Spleen (tissue), 7 donors: Measurements from ENCODE around the gene NAT14.

Experiments used
- CTCF ChIP-seq, 11 experiments: fragments of 200-600 bp in 7 of 11; fragments of 450-650 bp in 4 of 11; sonication (generic) in 4 of 11; IDR thresholded peaks in 8 of 11; conservative IDR thresholded peaks in 3 of 11; 1 replicate in 7 of 11; 2 replicates in 4 of 11; pipeline versions ENCODE4 v1.4.0 to v1.8.0; 2016 to 2021; ENCODE audit warnings: antibody characterized with exemption in 11 of 11, inconsistent platforms in 4 of 11, mild to moderate bottlenecking in 1 of 11
- POLR2A ChIP-seq, 3 donors: fragments of 450-650 bp; IDR thresholded peaks; one replicate each; pipeline ENCODE4 v1.5.1; 2017; ENCODE audit warnings: antibody characterized with exemption in 3 of 3, mild to moderate bottlenecking in 1 of 3
- POLR2AphosphoS5 ChIP-seq, 3 donors: sonication (generic); formaldehyde crosslinking; IDR thresholded peaks; one replicate each; pipeline ENCODE4 v1.5.1; 2017; ENCODE audit warnings: antibody characterized with exemption in 3 of 3
- donor health status: DM: no; HTN: no; CAD: no; lungs with moderate emphysema.
- donor health status: DM: no; HTN: no; CAD: no.
- donor health status: DM: no; HTN: no; CAD: no.

- TF ChIP-seq CTCF (IDR thresholded peaks at IDR 0.05 in 8 of 11, conservative IDR thresholded peaks at IDR 0.05 in 3 of 11) (no peak), POLR2AphosphoS5 (IDR thresholded peaks at IDR 0.05) (no peak), POLR2A (IDR thresholded peaks at IDR 0.05) (no peak)
Observed at GRCh38 chr19:55504981-55505380, 20.0 kb downstream of the NAT14 start.
